Left ventricle myocardium inferior (tissue), 1 donor: Measurements from ENCODE around the gene MRPS34. TPM values are rescaled to one million over a fixed set of nuclear protein-coding genes. Genes with fewer than 3 reads are reported as not detected.

Experiments
- DNase-seq: peaks from one replicate; pipeline ENCODE4 v3.0.0-alpha.2; 2020
- H3K27ac ChIP-seq: fragments of 200-600 bp; replicated peaks from 2 replicates; pipeline ENCODE4 v1.8.0; 2021
- H3K27me3 ChIP-seq: fragments of 200-600 bp; 2 replicates; pipeline ENCODE4 v1.8.0; 2021; ENCODE audit warnings: low read depth
- H3K36me3 ChIP-seq: fragments of 200-600 bp; 2 replicates; pipeline ENCODE4 v1.8.0; 2021
- H3K4me1 ChIP-seq: fragments of 200-600 bp; 2 replicates; pipeline ENCODE4 v1.8.0; 2021
- H3K4me3 ChIP-seq: fragments of 200-600 bp; 2 replicates; pipeline ENCODE4 v1.8.0; 2021; ENCODE audit warnings: mild to moderate bottlenecking, moderate library complexity
- H3K9me3 ChIP-seq: fragments of 200-600 bp; replicated peaks from 2 replicates; pipeline ENCODE4 v1.8.0; 2021
- CTCF ChIP-seq: fragments of 200-600 bp; IDR thresholded peaks from 2 replicates; pipeline ENCODE4 v1.8.0; 2021; ENCODE audit warnings: antibody characterized with exemption, mild to moderate bottlenecking, borderline replicate concordance
- intact Hi-C: fragments of 100-400 bp; cut with micrococcal nuclease; formaldehyde crosslinking; loops from one replicate; pipeline ENCODE4 v1.11.0; 2022
- total RNA-seq: library from RNA; stranded (reverse); fragmentation: NEBNext Ultra II Directional; extraction: Animal tissue kit (Norgen Biotek cat#: 25700); gene quantifications from one replicate; pipeline ENCODE4 v1.2.1, GENCODE V29; 2021
- donor health status: DM: no; HTN: yes; CAD: no; lungs with severe emphysema.

The MRPS34 gene
- total RNA-seq, 1 donor from 2014 or later = 78.0 TPM

GRCh38 chr16:1818873-1819525 is 46.1 kb upstream of the MRPS34 start:
- no peaks in the 10 kb centered on the region for H3K27me3 ChIP-seq
- no peak overlapping the region for H3K4me3 ChIP-seq
- H3K9me3 ChIP-seq = no peaks in the 10 kb centered on the region
- intact Hi-C loops = no loop called here
- peaks cover 88% of the 10 kb centered on the region for H3K36me3 ChIP-seq
- peaks cover 9% of the 10 kb centered on the region for H3K4me1 ChIP-seq
- DNase-seq = no peak
- TF ChIP-seq CTCF = no peak
- no peak overlapping the region for H3K27ac ChIP-seq

- Histone ChIP-seq H3K4me1 (peaks cover 2% of the 10 kb centered on the region), H3K27ac (no peak overlapping the region), H3K36me3 (peaks cover 95% of the 10 kb centered on the region), H3K4me3 (no peak overlapping the region), H3K9me3 (no peaks in the 10 kb centered on the region), H3K27me3 (no peaks in the 10 kb centered on the region)
- intact Hi-C loops = no loop called here
- no peak for TF ChIP-seq CTCF
- no peak for DNase-seq
Measured at GRCh38 chr16:1818204-1818872, 45.4 kb upstream of the MRPS34 start.

GRCh38 chr16:1817716-1818115 is 44.8 kb upstream of the MRPS34 start:
- Histone ChIP-seq H3K36me3 (peaks cover 94% of the 10 kb centered on the region), H3K4me3 (no peak overlapping the region), H3K4me1 (no peaks in the 10 kb centered on the region), H3K27me3 (no peaks in the 10 kb centered on the region), H3K9me3 (no peaks in the 10 kb centered on the region), H3K27ac (no peak overlapping the region)
- TF ChIP-seq CTCF = no peak
- no peak for DNase-seq
- intact Hi-C loops = no loop called here

GRCh38 chr16:1817276-1817589 is 44.3 kb upstream of the MRPS34 start:
- no peaks in the 10 kb centered on the region for H3K27me3 ChIP-seq
- H3K36me3 ChIP-seq = peaks cover 89% of the 10 kb centered on the region
- H3K4me3 ChIP-seq = no peak overlapping the region
- H3K9me3 ChIP-seq = no peaks in the 10 kb centered on the region
- DNase-seq = no peak
- no peak overlapping the region for H3K27ac ChIP-seq
- no peaks in the 10 kb centered on the region for H3K4me1 ChIP-seq
- intact Hi-C loops = no loop called here
- TF ChIP-seq CTCF = no peak

GRCh38 chr16:1816396-1817275 is 43.7 kb upstream of the MRPS34 start:
- no peaks in the 10 kb centered on the region for H3K27me3 ChIP-seq
- no peak overlapping the region for H3K27ac ChIP-seq
- H3K9me3 ChIP-seq = no peaks in the 10 kb centered on the region
- no peak overlapping the region for H3K4me3 ChIP-seq
- no peak for DNase-seq
- intact Hi-C loops = no loop called here
- no peak for TF ChIP-seq CTCF
- no peaks in the 10 kb centered on the region for H3K4me1 ChIP-seq
- peaks cover 83% of the 10 kb centered on the region for H3K36me3 ChIP-seq
